AG08396 (cell line): ENCODE results near the gene TUBA1A.
"Not testable (repeated sequence)": the region's sequence is repeated elsewhere in the genome, so short reads cannot be mapped to it uniquely, and the experiment has no call there.

ENCODE experiments used
- DNase-seq: peaks from one replicate; pipeline ENCODE4 v3.0.0; 2012; ENCODE audit warnings: low spot score, mixed read lengths

The TUBA1A gene

GRCh38 chr12:49200919-49201594 is 12.2 kb upstream of the TUBA1A start:
- peak; percentile 36 for DNase-seq

GRCh38 chr12:49198431-49199155 is 9.7 kb upstream of the TUBA1A start:
- peak; percentile 75 for DNase-seq

- DNase-seq = no peak
Measured at GRCh38 chr12:49197256-49197655, 8.4 kb upstream of the TUBA1A start.

GRCh38 chr12:49195736-49196135 is 6.9 kb upstream of the TUBA1A start:
- no peak for DNase-seq

- not testable (repeated sequence) for DNase-seq
Measured at GRCh38 chr12:49193746-49194145, 4.9 kb upstream of the TUBA1A start.

- not testable (repeated sequence) for DNase-seq
Measured at GRCh38 chr12:49191498-49191897, 2.6 kb upstream of the TUBA1A start.

GRCh38 chr12:49190974-49191373 is 2.1 kb upstream of the TUBA1A start:
- no peak for DNase-seq

GRCh38 chr12:49189731-49190716 is 1.1 kb upstream of the TUBA1A start:
- DNase-seq = no peak

GRCh38 chr12:49188201-49188915 is 522 bp downstream of the TUBA1A start:
- peak; percentile 56 for DNase-seq

GRCh38 chr12:49187184-49187583 is 1.7 kb downstream of the TUBA1A start:
- peak; percentile 44 for DNase-seq

- not testable (repeated sequence) for DNase-seq
Measured at GRCh38 chr12:49186307-49186706, 2.6 kb downstream of the TUBA1A start.

- DNase-seq = not testable (repeated sequence)
Measured at GRCh38 chr12:49184697-49185096, 4.2 kb downstream of the TUBA1A start.

- DNase-seq = not testable (repeated sequence)
Measured at GRCh38 chr12:49183214-49183950, 5.5 kb downstream of the TUBA1A start.

- DNase-seq = no peak
Measured at GRCh38 chr12:49174218-49174617, 14.7 kb downstream of the TUBA1A start.

GRCh38 chr12:49170924-49171323 is 18.0 kb downstream of the TUBA1A start:
- DNase-seq = no peak

GRCh38 chr12:49165114-49165513 is 23.8 kb downstream of the TUBA1A start:
- no peak for DNase-seq

GRCh38 chr12:49161901-49162300 is 27.0 kb downstream of the TUBA1A start:
- DNase-seq = not testable (repeated sequence)

- no peak for DNase-seq
Measured at GRCh38 chr12:49161092-49161795, 27.6 kb downstream of the TUBA1A start.

GRCh38 chr12:49160399-49160798 is 28.5 kb downstream of the TUBA1A start:
- no peak for DNase-seq

- no peak for DNase-seq
Measured at GRCh38 chr12:49154221-49154620, 34.7 kb downstream of the TUBA1A start.
